Upper lobe of right lung (tissue), 1 donor: ENCODE results near the gene AP3B1. TPM values are rescaled to one million over a fixed set of nuclear protein-coding genes. Genes with fewer than 3 reads are reported as not detected.

Source experiments
- ATAC-seq: fragments of 200-7000 bp; cut with Tn5 transposase; one replicate; pipeline ENCODE4 v1.9.1; 2020; ENCODE audit warnings: mild to moderate bottlenecking, moderate library complexity
- DNase-seq: peaks from one replicate; pipeline ENCODE4 v3.0.0-alpha.2; 2020
- H3K27ac ChIP-seq: fragments of 200-600 bp; one replicate; pipeline ENCODE4 v1.8.0; 2022
- H3K27me3 ChIP-seq: fragments of 200-600 bp; one replicate; pipeline ENCODE4 v1.8.0; 2022; ENCODE audit warnings: mild to moderate bottlenecking
- H3K36me3 ChIP-seq: fragments of 200-600 bp; one replicate; pipeline ENCODE4 v1.8.0; 2022
- H3K4me1 ChIP-seq: fragments of 200-600 bp; one replicate; pipeline ENCODE4 v1.8.0; 2022
- H3K4me3 ChIP-seq: fragments of 200-600 bp; one replicate; pipeline ENCODE4 v1.8.0; 2022; ENCODE audit warnings: mild to moderate bottlenecking
- H3K9me3 ChIP-seq: fragments of 200-600 bp; one replicate; pipeline ENCODE4 v1.8.0; 2022
- intact Hi-C: fragments of 100-400 bp; cut with DNase I; formaldehyde crosslinking; loops from one replicate; pipeline ENCODE4 v1.11.0; 2022
- total RNA-seq: library from RNA; stranded (reverse); fragmentation: NEBNext Ultra II Directional; extraction: Animal tissue kit (Norgen Biotek cat#: 25700); gene quantifications from one replicate; pipeline ENCODE4 v1.2.1, GENCODE V29; 2021
- TF ChIP-seq, protein P1 (sequence below): fragments of 200-600 bp; IDR thresholded peaks from one replicate; pipeline ENCODE4 v1.8.0; 2022; ENCODE audit warnings: antibody characterized with exemption
- donor health status: DM: no; HTN: yes; CAD: no; lungs with severe emphysema.

The AP3B1 gene
- total RNA-seq, 1 donor from 2014 or later, result 32.9 TPM

DNA sequence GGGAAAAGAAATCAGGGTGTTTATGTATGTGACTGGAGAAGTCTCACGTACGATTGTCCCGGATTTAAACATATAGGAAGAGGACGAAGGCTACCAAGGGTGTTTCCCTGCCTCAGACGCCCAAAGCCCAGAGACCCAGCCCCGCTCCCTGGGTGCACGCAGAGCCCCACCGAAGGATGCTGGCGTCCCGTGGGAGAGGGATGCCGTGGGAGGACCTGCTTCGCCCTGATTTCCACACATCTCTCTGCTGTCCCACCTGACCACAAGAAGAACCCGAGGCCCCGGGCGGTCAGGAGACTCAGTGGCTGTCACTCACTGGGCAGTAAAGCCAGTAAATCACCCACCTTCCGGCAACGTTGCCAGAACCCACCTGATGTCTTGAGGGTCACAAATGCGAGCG lies 306.5 kb downstream of the AP3B1 start:
- intact Hi-C loops, result no loop called here
- no peaks in the 10 kb centered on the region for H3K36me3 ChIP-seq
- H3K4me1 ChIP-seq, result no peaks in the 10 kb centered on the region
- H3K27me3 ChIP-seq, result no peaks in the 10 kb centered on the region
- ATAC-seq, result no peak
- H3K4me3 ChIP-seq, result no peak overlapping the region
- no peak overlapping the region for H3K27ac ChIP-seq
- no peaks in the 10 kb centered on the region for H3K9me3 ChIP-seq
- TF ChIP-seq, protein P1, sequence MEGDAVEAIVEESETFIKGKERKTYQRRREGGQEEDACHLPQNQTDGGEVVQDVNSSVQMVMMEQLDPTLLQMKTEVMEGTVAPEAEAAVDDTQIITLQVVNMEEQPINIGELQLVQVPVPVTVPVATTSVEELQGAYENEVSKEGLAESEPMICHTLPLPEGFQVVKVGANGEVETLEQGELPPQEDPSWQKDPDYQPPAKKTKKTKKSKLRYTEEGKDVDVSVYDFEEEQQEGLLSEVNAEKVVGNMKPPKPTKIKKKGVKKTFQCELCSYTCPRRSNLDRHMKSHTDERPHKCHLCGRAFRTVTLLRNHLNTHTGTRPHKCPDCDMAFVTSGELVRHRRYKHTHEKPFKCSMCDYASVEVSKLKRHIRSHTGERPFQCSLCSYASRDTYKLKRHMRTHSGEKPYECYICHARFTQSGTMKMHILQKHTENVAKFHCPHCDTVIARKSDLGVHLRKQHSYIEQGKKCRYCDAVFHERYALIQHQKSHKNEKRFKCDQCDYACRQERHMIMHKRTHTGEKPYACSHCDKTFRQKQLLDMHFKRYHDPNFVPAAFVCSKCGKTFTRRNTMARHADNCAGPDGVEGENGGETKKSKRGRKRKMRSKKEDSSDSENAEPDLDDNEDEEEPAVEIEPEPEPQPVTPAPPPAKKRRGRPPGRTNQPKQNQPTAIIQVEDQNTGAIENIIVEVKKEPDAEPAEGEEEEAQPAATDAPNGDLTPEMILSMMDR, result no peak
- DNase-seq, result no peak

DNA sequence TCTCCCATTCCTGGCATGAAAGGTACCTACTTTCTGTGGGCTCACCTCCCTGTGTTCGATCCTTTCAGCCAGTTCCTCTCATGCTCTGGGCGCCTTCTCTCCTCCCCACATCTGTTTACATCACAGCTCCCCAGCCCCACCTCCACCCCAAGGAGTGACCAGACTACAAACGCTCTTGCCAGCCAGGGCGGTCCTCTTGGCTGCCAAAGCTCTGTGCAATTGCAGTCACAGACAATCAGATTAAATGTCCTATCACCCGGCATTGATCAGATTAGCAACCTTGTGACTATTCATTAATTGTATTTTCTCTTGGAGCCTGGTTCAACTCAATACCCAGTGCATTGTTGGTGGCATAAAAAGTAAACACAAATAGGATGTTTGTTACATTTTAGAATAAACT lies 307.2 kb downstream of the AP3B1 start:
- H3K4me1 ChIP-seq, result no peaks in the 10 kb centered on the region
- no peaks in the 10 kb centered on the region for H3K36me3 ChIP-seq
- DNase-seq (no peak), ATAC-seq (no peak)
- H3K9me3 ChIP-seq, result no peaks in the 10 kb centered on the region
- TF ChIP-seq, protein P1, result no peak
- no peaks in the 10 kb centered on the region for H3K27me3 ChIP-seq
- intact Hi-C loops, result no loop called here
- no peak overlapping the region for H3K27ac ChIP-seq
- H3K4me3 ChIP-seq, result no peak overlapping the region

DNA sequence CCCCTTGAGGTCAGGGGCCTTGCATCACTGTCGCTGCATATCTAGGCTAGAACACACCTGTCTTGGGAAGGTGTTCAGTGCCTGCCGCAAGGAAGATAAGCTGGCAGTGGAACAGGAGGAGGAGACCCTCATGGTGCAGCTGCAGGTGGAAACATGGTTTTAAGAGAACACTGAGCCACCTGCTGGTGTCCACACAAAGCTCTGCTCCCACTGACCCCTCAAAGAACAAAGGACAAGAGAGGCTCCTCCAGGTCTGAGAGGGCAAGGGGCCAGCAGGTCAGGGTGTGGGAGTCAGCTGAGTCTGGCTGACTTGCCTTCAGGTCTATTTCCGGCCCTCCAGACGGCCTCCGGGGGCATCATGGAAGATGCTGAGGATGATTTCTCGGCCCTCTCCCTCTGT lies 308.2 kb downstream of the AP3B1 start:
- Histone ChIP-seq H3K27me3 (no peaks in the 10 kb centered on the region), H3K9me3 (no peaks in the 10 kb centered on the region), H3K4me1 (no peaks in the 10 kb centered on the region), H3K27ac (no peak overlapping the region), H3K4me3 (no peak overlapping the region), H3K36me3 (no peaks in the 10 kb centered on the region)
- ATAC-seq (no peak), DNase-seq (no peak)
- intact Hi-C loops, result no loop called here
- TF ChIP-seq, protein P1, result no peak

GRCh38 chr5:77985247-77985646 lies 309.3 kb downstream of the AP3B1 start:
- TF ChIP-seq, protein P1, result no peak
- intact Hi-C loops, result no loop called here
- H3K4me3 ChIP-seq, result no peak overlapping the region
- no peaks in the 10 kb centered on the region for H3K4me1 ChIP-seq
- H3K9me3 ChIP-seq, result no peaks in the 10 kb centered on the region
- no peak for DNase-seq
- H3K27ac ChIP-seq, result no peak overlapping the region
- no peak for ATAC-seq
- H3K36me3 ChIP-seq, result no peaks in the 10 kb centered on the region
- no peaks in the 10 kb centered on the region for H3K27me3 ChIP-seq

DNA sequence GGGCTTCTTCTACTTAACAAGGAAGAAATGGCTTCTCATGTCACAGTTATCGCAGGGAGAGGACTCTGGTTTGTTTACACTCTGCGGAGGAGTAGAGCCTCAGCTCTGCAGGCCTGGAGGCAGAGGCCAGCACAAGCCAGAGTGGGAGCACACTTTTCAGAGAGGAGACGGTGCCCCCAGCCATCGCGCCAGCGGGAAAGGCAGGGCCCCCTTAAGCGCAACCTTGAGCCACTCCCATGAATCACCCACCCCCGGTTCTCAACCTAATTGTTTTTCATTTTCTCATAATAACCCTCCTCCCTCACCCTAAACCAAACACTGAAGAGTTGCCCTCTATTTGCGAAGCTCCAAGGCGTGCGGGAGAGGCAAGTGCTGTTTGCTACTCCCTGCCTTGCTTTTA lies 309.9 kb downstream of the AP3B1 start:
- intact Hi-C loops, result no loop called here
- TF ChIP-seq, protein P1, result no peak
- Histone ChIP-seq H3K9me3 (no peaks in the 10 kb centered on the region), H3K4me3 (no peak overlapping the region), H3K36me3 (no peaks in the 10 kb centered on the region), H3K27me3 (no peaks in the 10 kb centered on the region), H3K4me1 (no peaks in the 10 kb centered on the region), H3K27ac (no peak overlapping the region)
- ATAC-seq (no peak), DNase-seq (no peak)

DNA sequence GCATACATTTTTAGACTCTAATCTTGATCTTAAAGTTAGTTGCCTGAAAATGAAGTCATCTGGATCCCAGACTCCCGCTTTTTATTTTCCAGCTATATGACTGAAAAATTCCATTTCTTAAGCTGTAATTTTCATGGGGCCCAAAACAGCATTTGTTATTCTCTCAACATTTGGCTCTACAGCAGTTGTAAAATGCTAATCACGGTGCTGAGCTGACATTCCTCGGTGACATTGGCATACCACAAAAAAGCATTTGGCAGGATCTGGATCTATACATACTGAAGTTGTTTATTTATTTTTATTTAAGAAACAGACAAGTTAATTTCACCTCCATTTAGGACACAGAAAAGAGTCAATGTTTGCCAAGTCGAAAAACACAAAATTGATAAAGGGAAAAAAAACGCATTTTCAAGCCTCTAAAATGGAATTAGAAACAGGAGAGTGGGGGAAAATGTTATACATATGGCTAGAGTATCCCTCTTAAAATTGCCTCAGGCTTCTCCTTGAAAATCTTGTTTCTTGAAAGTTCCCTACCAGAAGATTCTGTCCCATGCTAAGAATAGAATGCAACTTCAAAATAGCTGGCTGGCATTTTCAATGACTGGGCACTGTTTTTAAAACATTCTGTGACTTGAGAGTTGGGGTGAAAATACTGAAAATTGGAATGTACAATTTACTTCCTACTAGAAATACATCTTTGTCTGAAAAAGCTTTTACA lies 310.9 kb downstream of the AP3B1 start:
- Histone ChIP-seq H3K9me3 (no peaks in the 10 kb centered on the region), H3K27me3 (no peaks in the 10 kb centered on the region), H3K27ac (no peak overlapping the region), H3K4me3 (no peak overlapping the region), H3K4me1 (no peaks in the 10 kb centered on the region), H3K36me3 (no peaks in the 10 kb centered on the region)
- DNase-seq, result no peak
- no peak for ATAC-seq
- TF ChIP-seq, protein P1, result no peak
- intact Hi-C loops, result no loop called here
